ENCODE data around the gene DSCAM. TPM values are rescaled to one million over a fixed set of nuclear protein-coding genes. Genes with fewer than 3 reads are reported as not detected.

DSCAM gene
- total RNA-seq, 2 experiments from 2014 or later, result not detected

- POLR2A ChIA-PET, result no interaction called here
- no peak for TF ChIP-seq CTCF (IDR thresholded peaks at IDR 0.05)
- ATAC-seq (no peak), DNase-seq (no peak)
- no peaks in the 10 kb centered on the region for H3K4me1 Mint-ChIP-seq (ENCODE audit: low read depth)
- CTCF ChIA-PET, result no interaction called here
- H3K27ac Mint-ChIP-seq, result no peak overlapping the region
- H3K4me3 Mint-ChIP-seq, result no peak overlapping the region
- no peaks in the 10 kb centered on the region for H3K9me3 Mint-ChIP-seq
- peaks cover 5% of the 10 kb centered on the region for H3K27me3 Mint-ChIP-seq
- intact Hi-C loops (cut with micrococcal nuclease), result no loop called here
- H3K36me3 Mint-ChIP-seq (ENCODE audit: low read depth), result no peaks in the 10 kb centered on the region
Observed at GRCh38 chr21:40832316-40832715, 14.6 kb downstream of the DSCAM start.

- ATAC-seq, result no peak
- Mint-ChIP-seq H3K4me1 (ENCODE audit: low read depth) (no peaks in the 10 kb centered on the region), H3K36me3 (ENCODE audit: low read depth) (no peaks in the 10 kb centered on the region), H3K9me3 (no peaks in the 10 kb centered on the region), H3K27me3 (peaks cover 1% of the 10 kb centered on the region), H3K27ac (no peak overlapping the region), H3K4me3 (no peak overlapping the region)
- no peak for DNase-seq
- ChIA-PET POLR2A (no interaction called here), CTCF (no interaction called here)
- intact Hi-C loops (cut with micrococcal nuclease), result no loop called here
- no peak for TF ChIP-seq CTCF (IDR thresholded peaks at IDR 0.05)
Observed at GRCh38 chr21:40830836-40831235, 16.1 kb downstream of the DSCAM start.

GRCh38 chr21:40829791-40830190, 17.2 kb downstream of the DSCAM start:
- no peak for TF ChIP-seq CTCF (IDR thresholded peaks at IDR 0.05)
- ATAC-seq, result no peak
- CTCF ChIA-PET, result no interaction called here
- POLR2A ChIA-PET, result no interaction called here
- no peak for DNase-seq
- Mint-ChIP-seq H3K27ac (no peak overlapping the region), H3K27me3 (peaks cover 1% of the 10 kb centered on the region), H3K9me3 (no peaks in the 10 kb centered on the region), H3K36me3 (ENCODE audit: low read depth) (no peaks in the 10 kb centered on the region), H3K4me1 (ENCODE audit: low read depth) (no peaks in the 10 kb centered on the region), H3K4me3 (no peak overlapping the region)
- intact Hi-C loops (cut with micrococcal nuclease), result no loop called here

- H3K4me3 Mint-ChIP-seq, result no peak overlapping the region
- CTCF ChIA-PET, result no interaction called here
- no peak for TF ChIP-seq CTCF (IDR thresholded peaks at IDR 0.05)
- H3K9me3 Mint-ChIP-seq, result no peaks in the 10 kb centered on the region
- no peaks in the 10 kb centered on the region for H3K36me3 Mint-ChIP-seq (ENCODE audit: low read depth)
- no peak overlapping the region for H3K27ac Mint-ChIP-seq
- peaks cover 1% of the 10 kb centered on the region for H3K27me3 Mint-ChIP-seq
- no peaks in the 10 kb centered on the region for H3K4me1 Mint-ChIP-seq (ENCODE audit: low read depth)
- POLR2A ChIA-PET, result no interaction called here
- ATAC-seq (no peak), DNase-seq (peak; percentile 11)
- intact Hi-C loops (cut with micrococcal nuclease), result no loop called here
Observed at GRCh38 chr21:40829308-40829707, 17.6 kb downstream of the DSCAM start.

- Mint-ChIP-seq H3K27ac (no peak overlapping the region), H3K9me3 (no peaks in the 10 kb centered on the region), H3K27me3 (peaks cover 1% of the 10 kb centered on the region), H3K4me1 (ENCODE audit: low read depth) (no peaks in the 10 kb centered on the region), H3K36me3 (ENCODE audit: low read depth) (no peaks in the 10 kb centered on the region), H3K4me3 (no peak overlapping the region)
- POLR2A ChIA-PET, result no interaction called here
- no peak for TF ChIP-seq CTCF (IDR thresholded peaks at IDR 0.05)
- CTCF ChIA-PET, result no interaction called here
- ATAC-seq (no peak), DNase-seq (no peak)
- intact Hi-C loops (cut with micrococcal nuclease), result no loop called here
Observed at GRCh38 chr21:40827509-40827908, 19.4 kb downstream of the DSCAM start.

All from activated CD8-positive, alpha-beta T cell treated with anti-CD3 and anti-CD28 coated beads for 36 hours (primary cell).